ENCODE results near the gene CLEC12A. TPM values are rescaled to one million over a fixed set of nuclear protein-coding genes. Genes with fewer than 3 reads are reported as not detected.

The CLEC12A gene
- total RNA-seq, 4 donors from 2014 or later: 0.66 to 1.1 TPM; not detected in 2

DNA sequence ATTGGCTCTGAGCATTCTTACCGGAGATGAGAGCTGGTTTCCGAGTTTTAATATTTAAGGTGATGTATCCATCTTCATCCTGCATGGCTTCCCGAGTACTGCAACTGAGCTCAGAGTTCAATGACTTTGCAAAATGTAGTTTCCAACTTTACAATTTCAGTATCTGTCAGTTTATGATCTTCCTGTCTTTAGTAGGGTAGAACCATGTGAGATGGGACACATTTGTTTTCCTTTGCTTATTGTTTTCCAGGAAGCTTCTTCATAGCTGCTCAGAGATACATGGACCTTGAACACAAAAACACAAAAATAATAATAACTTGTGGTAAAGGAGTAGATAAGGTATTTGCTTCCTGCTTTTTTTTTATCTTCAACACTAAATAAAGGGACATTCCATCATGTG, 27.8 kb downstream of the CLEC12A start, which contains the start of gene CLEC1B:
Gene CLEC1B, minus strand, starts transcription at position 106 of the 400 bp plus-strand sequence. Its CDS starts 21 bp downstream, at position 85.
- no peaks in the 10 kb centered on the region for H3K9me3 ChIP-seq
- ATAC-seq: no peak
- no peak within 1 kb of the TSS for H3K27ac ChIP-seq
- 87 to 92% methylated on average over 3 of the region's 3 CpGs for WGBS, 2 donors (ENCODE audit: low coverage in 1 of 2)
- H3K4me1 ChIP-seq: no peaks in the 10 kb centered on the region
- no peaks in the 10 kb centered on the region for H3K36me3 ChIP-seq
- no peak for TF ChIP-seq POLR2AphosphoS5 (IDR thresholded peaks at IDR 0.05)
- TF ChIP-seq EP300 (IDR thresholded peaks at IDR 0.05): no peak
- TF ChIP-seq, protein P1, sequence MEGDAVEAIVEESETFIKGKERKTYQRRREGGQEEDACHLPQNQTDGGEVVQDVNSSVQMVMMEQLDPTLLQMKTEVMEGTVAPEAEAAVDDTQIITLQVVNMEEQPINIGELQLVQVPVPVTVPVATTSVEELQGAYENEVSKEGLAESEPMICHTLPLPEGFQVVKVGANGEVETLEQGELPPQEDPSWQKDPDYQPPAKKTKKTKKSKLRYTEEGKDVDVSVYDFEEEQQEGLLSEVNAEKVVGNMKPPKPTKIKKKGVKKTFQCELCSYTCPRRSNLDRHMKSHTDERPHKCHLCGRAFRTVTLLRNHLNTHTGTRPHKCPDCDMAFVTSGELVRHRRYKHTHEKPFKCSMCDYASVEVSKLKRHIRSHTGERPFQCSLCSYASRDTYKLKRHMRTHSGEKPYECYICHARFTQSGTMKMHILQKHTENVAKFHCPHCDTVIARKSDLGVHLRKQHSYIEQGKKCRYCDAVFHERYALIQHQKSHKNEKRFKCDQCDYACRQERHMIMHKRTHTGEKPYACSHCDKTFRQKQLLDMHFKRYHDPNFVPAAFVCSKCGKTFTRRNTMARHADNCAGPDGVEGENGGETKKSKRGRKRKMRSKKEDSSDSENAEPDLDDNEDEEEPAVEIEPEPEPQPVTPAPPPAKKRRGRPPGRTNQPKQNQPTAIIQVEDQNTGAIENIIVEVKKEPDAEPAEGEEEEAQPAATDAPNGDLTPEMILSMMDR (IDR thresholded peaks at IDR 0.05): no peak
- no peak for TF ChIP-seq POLR2A (IDR thresholded peaks at IDR 0.05)
- no peak within 1 kb of the TSS for H3K4me3 ChIP-seq
- no peaks in the 10 kb centered on the region for H3K27me3 ChIP-seq

DNA sequence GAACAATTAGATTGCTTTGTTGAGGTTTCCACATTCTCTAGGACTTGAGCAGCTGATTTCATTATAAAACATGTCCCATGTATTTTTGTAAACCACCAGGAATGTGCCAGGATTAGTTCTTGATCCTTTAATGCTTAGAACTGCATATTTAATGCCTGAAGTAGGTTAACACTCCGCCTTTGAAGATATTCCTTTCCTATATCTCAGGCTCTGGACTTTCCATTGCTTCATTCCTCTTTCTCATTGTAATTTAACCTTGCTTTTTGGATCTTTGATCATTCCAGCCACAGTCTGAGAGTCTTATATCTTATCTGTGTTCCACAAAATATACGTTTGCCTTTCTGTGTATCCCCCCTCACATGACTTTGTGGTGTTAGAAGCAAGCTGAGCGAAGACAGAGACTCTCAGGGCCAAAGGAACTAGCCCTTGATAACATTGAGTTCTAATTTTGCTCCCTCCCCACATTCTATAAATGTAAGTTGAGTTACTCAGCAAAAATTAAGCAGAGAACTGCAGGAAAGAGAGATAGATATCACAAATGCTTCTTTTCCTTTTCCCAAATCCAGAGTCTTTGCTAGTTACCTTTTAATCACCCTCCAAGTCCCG, 30.1 kb downstream of the CLEC12A start:
- H3K4me3 ChIP-seq: no peak overlapping the region
- no peaks in the 10 kb centered on the region for H3K27me3 ChIP-seq
- ATAC-seq: no peak
- H3K4me1 ChIP-seq: no peaks in the 10 kb centered on the region
- TF ChIP-seq, protein P1 (IDR thresholded peaks at IDR 0.05): no peak
- TF ChIP-seq POLR2A (IDR thresholded peaks at IDR 0.05) (no peak), EP300 (IDR thresholded peaks at IDR 0.05) (no peak), POLR2AphosphoS5 (IDR thresholded peaks at IDR 0.05) (no peak)
- H3K9me3 ChIP-seq: no peaks in the 10 kb centered on the region
- no peaks in the 10 kb centered on the region for H3K36me3 ChIP-seq
- no peak overlapping the region for H3K27ac ChIP-seq
- WGBS, 2 donors (ENCODE audit: low coverage in 1 of 2): 58 to 77% methylated on average over 3 to 4 of the region's 4 CpGs

DNA sequence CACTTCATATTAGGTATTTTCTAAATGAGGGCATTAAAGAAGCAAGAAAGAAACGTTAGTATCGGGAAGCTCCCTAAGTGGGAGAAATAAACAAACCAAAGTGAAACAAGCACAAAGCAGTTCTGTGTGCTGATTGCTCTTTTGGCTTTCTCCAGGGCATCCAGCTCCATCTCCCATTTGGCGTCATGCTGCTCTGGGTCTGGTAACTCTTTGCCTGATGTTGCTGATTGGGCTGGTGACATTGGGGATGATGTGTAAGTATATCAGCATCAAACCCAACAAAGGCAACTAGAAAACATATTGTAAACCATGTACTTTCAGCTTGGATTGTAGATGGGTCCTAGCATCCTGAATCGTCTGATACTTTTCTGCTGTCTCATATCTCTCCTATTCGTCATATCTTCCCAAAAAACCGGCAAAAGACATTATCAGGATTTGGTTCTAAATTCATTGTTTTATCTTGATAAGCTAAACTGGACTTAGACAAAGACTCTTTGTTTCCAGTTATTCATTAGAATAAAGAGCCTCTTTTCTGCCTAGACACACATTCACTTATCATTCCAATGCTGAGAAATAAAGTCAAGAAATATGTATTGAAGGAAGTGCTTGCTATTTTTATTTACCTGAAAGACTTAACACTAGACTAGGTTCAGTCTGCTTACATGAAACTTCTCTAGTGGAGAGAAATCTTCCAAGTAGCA, 41.6 kb downstream of the CLEC12A start:
- Histone ChIP-seq H3K27me3 (peaks cover 6% of the 10 kb centered on the region), H3K4me1 (peaks cover 0 to 1% (median 0%) of the 10 kb centered on the region in 3 donors), H3K27ac (no peak overlapping the region), H3K9me3 (no peaks in the 10 kb centered on the region), H3K4me3 (no peak overlapping the region), H3K36me3 (no peaks in the 10 kb centered on the region)
- ATAC-seq: no peak
- no peak for TF ChIP-seq POLR2AphosphoS5 (IDR thresholded peaks at IDR 0.05)
- TF ChIP-seq EP300 (IDR thresholded peaks at IDR 0.05): no peak
- TF ChIP-seq POLR2A (IDR thresholded peaks at IDR 0.05): no peak
- TF ChIP-seq, protein P1 (IDR thresholded peaks at IDR 0.05): no peak
- 78 to 88% methylated on average over 3 to 6 of the region's 6 CpGs for WGBS, 2 donors (ENCODE audit: low coverage in 1 of 2)

DNA sequence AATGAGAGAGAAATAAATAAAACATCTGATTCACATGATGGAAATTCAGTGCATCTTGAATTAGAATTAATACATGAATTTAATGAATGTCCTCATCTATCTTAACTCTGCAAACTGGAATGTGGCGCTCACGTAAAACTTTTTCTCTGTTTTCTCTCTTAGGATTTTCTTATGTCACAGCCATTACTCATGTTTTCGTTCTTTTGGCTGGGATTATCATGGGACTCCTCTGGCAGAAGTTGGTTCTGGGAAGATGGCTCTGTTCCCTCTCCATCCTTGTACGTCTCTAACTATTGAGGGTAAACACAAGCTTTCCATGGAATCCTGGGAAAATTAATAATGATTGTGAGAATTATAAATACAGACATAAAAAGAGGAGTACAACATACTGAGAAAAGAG, 44.2 kb downstream of the CLEC12A start:
- ATAC-seq: no peak
- H3K27ac ChIP-seq: no peak overlapping the region

More for the DNA sequence above, 44.2 kb downstream of the CLEC12A start:
- TF ChIP-seq POLR2AphosphoS5 (IDR thresholded peaks at IDR 0.05): no peak
- no peak for TF ChIP-seq EP300 (IDR thresholded peaks at IDR 0.05)
- no peak for TF ChIP-seq POLR2A (IDR thresholded peaks at IDR 0.05)
- TF ChIP-seq, protein P1 (IDR thresholded peaks at IDR 0.05): no peak
- no peaks in the 10 kb centered on the region for H3K36me3 ChIP-seq
- H3K27me3 ChIP-seq: no peaks in the 10 kb centered on the region
- no peak overlapping the region for H3K4me3 ChIP-seq
- H3K9me3 ChIP-seq: no peaks in the 10 kb centered on the region
- WGBS, 2 donors (ENCODE audit: low coverage in 1 of 2): 53 to 61% methylated on average over 3 to 4 of the region's 4 CpGs
- H3K4me1 ChIP-seq: peaks cover 0 to 13% (median 0%) of the 10 kb centered on the region in 3 donors

Measured in gastroesophageal sphincter (tissue), 4 donors.